Psoas muscle (tissue), 8 donors: Measurements from ENCODE around the gene LY6G6D. TPM values are rescaled to one million over a fixed set of nuclear protein-coding genes. Genes with fewer than 3 reads are reported as not detected.

Source experiments
- ATAC-seq, 4 donors: fragments of 200-7000 bp; cut with Tn5 transposase; one replicate each; pipeline ENCODE4 v1.9.1; 2020; ENCODE audit warnings: moderate library complexity in 3 of 4, mild to moderate bottlenecking in 2 of 4
- DNase-seq, 2 donors: peaks; one replicate each; pipeline ENCODE4 v3.0.0-alpha.2; 2020
- H3K27ac ChIP-seq: fragments of 200-600 bp; one replicate; pipeline ENCODE4 v1.8.0; 2022
- H3K27me3 ChIP-seq, 3 donors: fragments of 200-600 bp in 1 of 3; one replicate each; pipeline versions ENCODE4 v1.6.1 to v1.8.0; 2013 to 2022; ENCODE audit warnings: low read length in 2 of 3, mild to moderate bottlenecking in 2 of 3, moderate library complexity in 1 of 3; ENCODE audit not compliant: insufficient read depth in 3 of 3
- H3K36me3 ChIP-seq, 2 donors: fragments of 200-600 bp in 1 of 2; one replicate each; pipeline versions ENCODE4 v1.6.1 to v1.8.0; 2013 to 2022; ENCODE audit warnings: low read depth in 1 of 2, mild to moderate bottlenecking in 1 of 2, moderate library complexity in 1 of 2; ENCODE audit not compliant: insufficient read depth in 1 of 2
- H3K4me1 ChIP-seq: fragments of 200-600 bp; one replicate; pipeline ENCODE4 v1.8.0; 2022
- H3K4me3 ChIP-seq: fragments of 200-600 bp; one replicate; pipeline ENCODE4 v1.8.0; 2022; ENCODE audit warnings: mild to moderate bottlenecking
- H3K9me3 ChIP-seq: fragments of 200-600 bp; one replicate; pipeline ENCODE4 v1.8.0; 2022
- CTCF ChIP-seq: fragments of 200-600 bp; IDR thresholded peaks from one replicate; pipeline ENCODE4 v1.8.0; 2022; ENCODE audit warnings: antibody characterized with exemption
- WGBS, 3 donors: extraction: QIAGEN DNeasy Blood & Tissue Kit; methylation state at CpG; one replicate each; pipeline versions ENCODE4 v1.1.6 to v1.1.7; 2013; 5-methylcytosine and 5-hydroxymethylcytosine counted together
- intact Hi-C, 2 donors: fragments of 100-400 bp; cut with DNase I; formaldehyde crosslinking; loops; one replicate each; pipeline versions ENCODE4 v1.11.0 to v1.14.2; 2022
- polyA plus RNA-seq, 3 donors: library from polyadenylated mRNA; stranded (reverse); fragments of 200-250 nt; gene quantifications; one replicate each; pipeline ENCODE4 v1.2.3, GENCODE V29; 2013
- total RNA-seq, 4 donors: library from RNA; stranded (reverse); fragmentation: NEBNext Ultra II Directional in 2 of 4; extraction: Animal tissue kit (Norgen Biotek cat#: 25700) in 2 of 4; gene quantifications; one replicate each; pipeline versions ENCODE4 v1.2.1 to v1.2.4, GENCODE V29; 2021 to 2023
- donor health status: healthy with polysubstance abuse.
- donor health status: DM: no; HTN: no; CAD: no; lungs with moderate emphysema.
- donor health status: Bipolar disorder and iron deficiency.
- donor health status: healthy.
- donor health status: DM: yes; HTN: yes; CAD: no.
- donor health status: DM: no; HTN: no; CAD: no.
- donor health status: DM: no; HTN: no; CAD: no.
- donor health status: DM: yes; HTN: yes; CAD: no.

The LY6G6D gene
- total and polyA plus RNA-seq, 7 donors = not detected

- TF ChIP-seq CTCF = no peak
- DNase-seq (no peak), ATAC-seq (no peak)
- WGBS, 3 donors = 77 to 79% (median 78%) methylated on average over 14 of the region's 14 CpGs
- Histone ChIP-seq H3K9me3 (no peaks in the 10 kb centered on the region), H3K27me3 (no peaks in the 10 kb centered on the region), H3K4me3 (no peak overlapping the region), H3K36me3 (peaks cover 12 to 91% of the 10 kb centered on the region in 2 donors), H3K4me1 (no peaks in the 10 kb centered on the region), H3K27ac (no peak overlapping the region)
- intact Hi-C loops = loop anchor here (10.0 kb wide), 2 partner anchors 177 to 197 kb away; partner anchors contain the start of gene NEU1 (in 1 of the 2)
These were observed 27.1 kb upstream of the LY6G6D start for GRCh38 chr6:31687860-31688693.

GRCh38 chr6:31689249-31690110 is 25.7 kb upstream of the LY6G6D start:
- Histone ChIP-seq H3K36me3 (peaks cover 12 to 98% of the 10 kb centered on the region in 2 donors), H3K4me1 (no peaks in the 10 kb centered on the region), H3K27me3 (no peaks in the 10 kb centered on the region), H3K9me3 (no peaks in the 10 kb centered on the region), H3K4me3 (no peak overlapping the region), H3K27ac (no peak overlapping the region)
- intact Hi-C loops = loop anchor here (10.0 kb wide), 2 partner anchors 175 to 195 kb away; partner anchors contain the start of gene NEU1 (in 1 of the 2)
- TF ChIP-seq CTCF = no peak
- WGBS, 3 donors = 76 to 81% (median 81%) methylated on average over 11 of the region's 11 CpGs
- ATAC-seq (no peak), DNase-seq (no peak)

GRCh38 chr6:31690231-31691077 is 24.7 kb upstream of the LY6G6D start:
- Histone ChIP-seq H3K4me3 (no peak overlapping the region), H3K4me1 (no peaks in the 10 kb centered on the region), H3K36me3 (peaks cover 12 to 100% of the 10 kb centered on the region in 2 donors), H3K27me3 (no peaks in the 10 kb centered on the region), H3K27ac (no peak overlapping the region), H3K9me3 (no peaks in the 10 kb centered on the region)
- DNase-seq (no peak), ATAC-seq (no peak)
- WGBS, 3 donors = 68 to 79% (median 68%) methylated on average over 10 of the region's 10 CpGs
- intact Hi-C loops = no loop called here
- TF ChIP-seq CTCF = no peak

GRCh38 chr6:31691078-31691463 is 24.1 kb upstream of the LY6G6D start:
- Histone ChIP-seq H3K9me3 (no peaks in the 10 kb centered on the region), H3K27ac (no peak overlapping the region), H3K36me3 (peaks cover 12 to 100% of the 10 kb centered on the region in 2 donors), H3K4me3 (no peak overlapping the region), H3K27me3 (no peaks in the 10 kb centered on the region), H3K4me1 (no peaks in the 10 kb centered on the region)
- no peak for ATAC-seq
- intact Hi-C loops = no loop called here
- DNase-seq = no peak
- 90 to 92% (median 90%) methylated on average over 6 of the region's 6 CpGs for WGBS, 3 donors
- TF ChIP-seq CTCF = no peak
